Esophagus squamous epithelium (tissue), 5 donors: ENCODE measurements around the gene E2F7. TPM values are rescaled to one million over a fixed set of nuclear protein-coding genes. Genes with fewer than 3 reads are reported as not detected.
A peak's percentile ranks its signal among the peaks of the same experiment; 100 is the strongest.

Experiments used
- DNase-seq: peaks from one replicate; lab custom pipeline; 2025; lab: John Stamatoyannopoulos, UW
- H3K27ac ChIP-seq, 4 donors: fragments of 200-600 bp; sonication (generic); one replicate each; pipeline ENCODE4 v1.5.1; 2016 to 2019; ENCODE audit warnings: mild to moderate bottlenecking in 1 of 4
- H3K27me3 ChIP-seq, 4 donors: fragments of 200-600 bp; sonication (generic); 1 replicate in 3 of 4; 2 replicates in 1 of 4; pipeline versions ENCODE4 v1.5.1 to v1.6.0; 2017 to 2021; ENCODE audit warnings: antibody characterized with exemption in 1 of 4
- H3K36me3 ChIP-seq, 3 donors: fragments of 200-600 bp; sonication (generic); one replicate each; pipeline ENCODE4 v1.5.1; 2016 to 2019
- H3K4me1 ChIP-seq, 3 donors: fragments of 200-600 bp; sonication (generic); one replicate each; pipeline ENCODE4 v1.5.1; 2017 to 2019
- H3K4me3 ChIP-seq, 4 donors: fragments of 200-600 bp; sonication (generic); 1 replicate in 3 of 4; 2 replicates in 1 of 4; pipeline ENCODE4 v1.5.1; 2016 to 2019; ENCODE audit warnings: mild to moderate bottlenecking in 2 of 4, moderate library complexity in 1 of 4
- H3K9me3 ChIP-seq, 3 donors: fragments of 200-600 bp; sonication (generic); one replicate each; pipeline ENCODE4 v1.5.1; 2016 to 2019
- CTCF ChIP-seq, 6 experiments: fragments of 450-650 bp in 4 of 6; fragments of 200-600 bp in 2 of 6; sonication (generic) in 2 of 6; IDR thresholded peaks; one replicate each; pipeline ENCODE4 v1.5.1; 2016 to 2019; ENCODE audit warnings: antibody characterized with exemption in 6 of 6, mild to moderate bottlenecking in 4 of 6, moderate library complexity in 4 of 6
- POLR2A ChIP-seq, 4 donors: fragments of 450-650 bp; IDR thresholded peaks; one replicate each; pipeline ENCODE4 v1.6.1; 2017; ENCODE audit warnings: antibody characterized with exemption in 4 of 4, mild to moderate bottlenecking in 4 of 4, moderate library complexity in 3 of 4
- WGBS, 2 donors: methylation state at CpG; one replicate each; pipeline ENCODE4 v1.1.5; 2018; 5-methylcytosine and 5-hydroxymethylcytosine counted together
- intact Hi-C: fragments of 100-400 bp; cut with DNase I; formaldehyde crosslinking; loops from one replicate; pipeline ENCODE4 v1.15.0; 2022
- total RNA-seq, 4 donors: library from RNA; depleted of rRNA; stranded (reverse); fragments of >200 nt; gene quantifications; one replicate each; pipeline ENCODE4 v1.1.0, GENCODE V29; 2016
- donor health status: DM: yes; HTN: yes; CAD: no.

E2F7 gene
- total RNA-seq, 4 donors from 2014 or later = 1.5 to 7.7 (median 7.1) TPM

- no peak for TF ChIP-seq POLR2A (IDR thresholded peaks at IDR 0.05)
- TF ChIP-seq CTCF (IDR thresholded peaks at IDR 0.05) = no peak
- Histone ChIP-seq H3K4me3 (no peak overlapping the region), H3K4me1 (no peaks in the 10 kb centered on the region), H3K27ac (no peak overlapping the region), H3K9me3 (no peaks in the 10 kb centered on the region), H3K36me3 (no peaks in the 10 kb centered on the region), H3K27me3 (no peaks in the 10 kb centered on the region)
- intact Hi-C loops = no loop called here
- 90 to 91% methylated on average over 4 of the region's 4 CpGs for WGBS, 2 donors
- no peak for DNase-seq
Measured at GRCh38 chr12:77054851-77055250, 10.5 kb downstream of the E2F7 start.

- Histone ChIP-seq H3K27me3 (no peaks in the 10 kb centered on the region), H3K27ac (no peak overlapping the region), H3K36me3 (no peaks in the 10 kb centered on the region), H3K9me3 (no peaks in the 10 kb centered on the region), H3K4me3 (no peak overlapping the region), H3K4me1 (no peaks in the 10 kb centered on the region)
- intact Hi-C loops = no loop called here
- no peak for DNase-seq
- WGBS, 2 donors = 60 to 82% methylated on average over 1 of the region's 1 CpG
- TF ChIP-seq POLR2A (IDR thresholded peaks at IDR 0.05) = no peak
- TF ChIP-seq CTCF (IDR thresholded peaks at IDR 0.05) = no peak
Measured at GRCh38 chr12:77053259-77053658, 12.1 kb downstream of the E2F7 start.

GRCh38 chr12:77049767-77050353 is 15.5 kb downstream of the E2F7 start:
- H3K4me3 ChIP-seq = no peak overlapping the region
- 25 to 26% methylated on average over 4 of the region's 4 CpGs for WGBS, 2 donors
- intact Hi-C loops = no loop called here
- H3K36me3 ChIP-seq = peaks cover 0 to 6% (median 0%) of the 10 kb centered on the region in 3 donors
- no peaks in the 10 kb centered on the region for H3K4me1 ChIP-seq
- H3K27ac ChIP-seq = no peak overlapping the region
- no peaks in the 10 kb centered on the region for H3K27me3 ChIP-seq
- no peak for DNase-seq
- H3K9me3 ChIP-seq = no peaks in the 10 kb centered on the region
- TF ChIP-seq POLR2A (IDR thresholded peaks at IDR 0.05) = no peak
- TF ChIP-seq CTCF (IDR thresholded peaks at IDR 0.05) = peak in 5 of 6 experiments; percentile 70 to 83 (median 73)

- Histone ChIP-seq H3K4me1 (no peaks in the 10 kb centered on the region), H3K36me3 (peaks cover 0 to 14% (median 0%) of the 10 kb centered on the region in 3 donors), H3K9me3 (no peaks in the 10 kb centered on the region), H3K4me3 (no peak overlapping the region), H3K27me3 (no peaks in the 10 kb centered on the region), H3K27ac (no peak overlapping the region)
- no peak for TF ChIP-seq POLR2A (IDR thresholded peaks at IDR 0.05)
- TF ChIP-seq CTCF (IDR thresholded peaks at IDR 0.05) = no peak
- DNase-seq = no peak
- WGBS, 2 donors = 49 to 65% methylated on average over 6 of the region's 6 CpGs
- intact Hi-C loops = no loop called here
Measured at GRCh38 chr12:77047341-77048109, 17.8 kb downstream of the E2F7 start.

- 96 to 98% methylated on average over 5 of the region's 5 CpGs for WGBS, 2 donors
- Histone ChIP-seq H3K27me3 (no peaks in the 10 kb centered on the region), H3K4me1 (no peaks in the 10 kb centered on the region), H3K9me3 (no peaks in the 10 kb centered on the region), H3K36me3 (peaks cover 0 to 14% (median 0%) of the 10 kb centered on the region in 3 donors), H3K27ac (no peak overlapping the region), H3K4me3 (no peak overlapping the region)
- intact Hi-C loops = no loop called here
- TF ChIP-seq POLR2A (IDR thresholded peaks at IDR 0.05) (no peak), CTCF (IDR thresholded peaks at IDR 0.05) (no peak)
- DNase-seq = no peak
Measured at GRCh38 chr12:77046468-77046867, 18.9 kb downstream of the E2F7 start.
